T-cell (primary cell): Measurements from ENCODE around the gene BICDL2. TPM values are rescaled to one million over a fixed set of nuclear protein-coding genes. Genes with fewer than 3 reads are reported as not detected.
A peak's percentile ranks its signal among the peaks of the same experiment; 100 is the strongest.

ENCODE experiments used
- ATAC-seq, 4 experiments: fragments of 200-7000 bp in 3 of 4; fragments of 150-1000 bp in 1 of 4; cut with Tn5 transposase; replicated peaks in 1 of 4; 1 replicate in 3 of 4; 2 replicates in 1 of 4; pipeline ENCODE4 v1.10.0; 2021; ENCODE audit warnings: moderate library complexity in 3 of 4, mild to moderate bottlenecking in 2 of 4, moderate number of reproducible peaks in 1 of 4
- CTCF ChIA-PET, 2 donors: fragments of 300-600 bp; sonication (Branson Sonifier 250); formaldehyde crosslinking; loops; one replicate each; lab custom pipeline; 2022; ENCODE audit warnings: antibody characterized with exemption in 2 of 2; lab: Charles Lee
- POLR2A ChIA-PET, 2 donors: fragments of 300-600 bp; sonication (Branson Sonifier 250); formaldehyde crosslinking; loops; one replicate each; lab custom pipeline; 2022; ENCODE audit warnings: antibody characterized with exemption in 2 of 2; lab: Charles Lee
- DNase-seq, 35 experiments: peaks; one replicate each; pipeline versions ENCODE4 v3.0.0 to v3.0.0-alpha.2; 2013 to 2023
- H3K27ac ChIP-seq: one replicate; pipeline ENCODE4 v1.5.1; 2013; ENCODE audit warnings: low read length
- H3K27me3 ChIP-seq, 2 experiments: replicated peaks in 1 of 2; 1 replicate in 1 of 2; 2 replicates in 1 of 2; pipeline versions ENCODE4 v1.6.1 to v1.7.0; 2013; ENCODE audit warnings: low read length in 1 of 2, mixed read lengths in 1 of 2; ENCODE audit not compliant: control insufficient read depth in 2 of 2, insufficient read depth in 2 of 2; ENCODE audit errors: extremely low read depth in 1 of 2
- H3K36me3 ChIP-seq, 2 donors: 1 replicate in 1 of 2; 2 replicates in 1 of 2; pipeline versions ENCODE4 v1.6.1 to v1.7.0; 2013; ENCODE audit warnings: low read length in 1 of 2; ENCODE audit not compliant: control insufficient read depth in 2 of 2, insufficient read depth in 1 of 2; ENCODE audit errors: extremely low read depth in 1 of 2
- H3K4me1 ChIP-seq, 2 experiments: 1 replicate in 1 of 2; 2 replicates in 1 of 2; pipeline versions ENCODE4 v1.6.1 to v1.7.0; 2013; ENCODE audit warnings: low read length in 2 of 2, mixed read lengths in 1 of 2; ENCODE audit not compliant: insufficient read depth in 2 of 2, control insufficient read depth in 1 of 2; ENCODE audit errors: extremely low read depth in 1 of 2
- H3K4me3 ChIP-seq, 2 donors: 1 replicate in 1 of 2; 2 replicates in 1 of 2; pipeline versions ENCODE4 v1.5.1 to v1.7.0; 2013; ENCODE audit warnings: mild to moderate bottlenecking in 2 of 2, low read length in 1 of 2, moderate library complexity in 1 of 2; ENCODE audit not compliant: control insufficient read depth in 1 of 2; ENCODE audit errors: extremely low read depth in 1 of 2
- H3K9me3 ChIP-seq: 2 replicates; pipeline ENCODE4 v1.7.0; 2013
- H3K27ac Mint-ChIP-seq, 2 donors: one replicate each; pipeline ENCODE4 v1.8.0; 2020 to 2021; ENCODE audit warnings: mild to moderate bottlenecking in 2 of 2, mixed read lengths in 2 of 2
- H3K27me3 Mint-ChIP-seq, 2 donors: one replicate each; pipeline ENCODE4 v1.8.0; 2021 to 2022; ENCODE audit warnings: mixed read lengths in 2 of 2
- H3K36me3 Mint-ChIP-seq: one replicate; pipeline ENCODE4 v1.8.0; 2021; ENCODE audit warnings: mixed read lengths
- H3K4me1 Mint-ChIP-seq, 3 donors: one replicate each; pipeline ENCODE4 v1.8.0; 2020 to 2022; ENCODE audit warnings: mixed read lengths in 3 of 3, mild to moderate bottlenecking in 1 of 3
- H3K4me3 Mint-ChIP-seq, 3 donors: one replicate each; pipeline ENCODE4 v1.8.0; 2020 to 2022; ENCODE audit warnings: mild to moderate bottlenecking in 3 of 3, mixed read lengths in 3 of 3, moderate library complexity in 3 of 3
- H3K9me3 Mint-ChIP-seq, 3 donors: one replicate each; pipeline ENCODE4 v1.8.0; 2020 to 2022; ENCODE audit warnings: mixed read lengths in 3 of 3
- WGBS: methylation state at CpG from one replicate; pipeline ENCODE4 v1.1.5; 2013; ENCODE audit warnings: missing lambda C conversion rate; ENCODE audit not compliant: insufficient coverage; 5-methylcytosine and 5-hydroxymethylcytosine counted together
- total RNA-seq, 35 experiments: library from RNA in 6 of 35; stranded (reverse) in 6 of 35; fragments of 120-200 nt in 1 of 35; gene quantifications; one replicate each; pipeline versions ENCODE4 v1.2.1 to v1.2.4 and lab custom pipeline; 2013 to 2026

Gene BICDL2
- total RNA-seq, 5 donors from 2014 or later (not counting 1 experiment from before 2014, with no cell fraction given) = 0.13 to 0.16 (median 0.15) TPM; not detected in 2

DNA sequence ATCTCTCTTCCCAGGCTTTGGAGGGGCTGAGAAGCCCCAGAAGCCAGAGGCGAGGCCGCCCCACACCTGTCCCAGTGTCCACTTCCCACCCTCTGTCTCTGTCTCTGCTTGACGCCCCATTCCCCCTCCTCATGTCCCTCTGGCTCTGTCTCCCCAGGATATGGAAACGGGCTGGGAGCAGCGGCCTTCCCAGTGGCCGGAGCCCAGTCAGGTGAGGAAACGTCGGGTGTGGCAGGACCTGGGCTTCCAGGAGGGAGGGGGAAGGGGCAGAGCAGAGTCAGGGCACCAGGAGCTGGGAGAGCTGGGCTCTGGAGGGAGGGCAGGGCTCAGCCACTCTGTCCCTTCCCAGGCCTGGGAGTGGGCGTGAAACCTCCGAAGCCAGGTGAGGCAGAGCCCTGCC, 45.9 kb downstream of the BICDL2 start:
- Mint-ChIP-seq H3K27ac (no peak overlapping the region), H3K4me1 (no peaks in the 10 kb centered on the region), H3K9me3 (no peaks in the 10 kb centered on the region), H3K4me3 (no peak overlapping the region), H3K36me3 (no peaks in the 10 kb centered on the region), H3K27me3 (peaks cover 0 to 1% of the 10 kb centered on the region in 2 donors)
- 70% methylated on average over 3 of the region's 10 CpGs for WGBS
- no peaks in the 10 kb centered on the region for H3K4me1 ChIP-seq
- H3K9me3 ChIP-seq = no peaks in the 10 kb centered on the region
- no peak for ATAC-seq
- peaks cover 0 to 55% of the 10 kb centered on the region in 2 experiments for H3K27me3 ChIP-seq
- no peak overlapping the region for H3K27ac ChIP-seq
- POLR2A ChIA-PET = no interaction called here
- no peaks in the 10 kb centered on the region for H3K36me3 ChIP-seq
- CTCF ChIA-PET = no interaction called here
- DNase-seq = no peak
- no peak overlapping the region for H3K4me3 ChIP-seq

DNA sequence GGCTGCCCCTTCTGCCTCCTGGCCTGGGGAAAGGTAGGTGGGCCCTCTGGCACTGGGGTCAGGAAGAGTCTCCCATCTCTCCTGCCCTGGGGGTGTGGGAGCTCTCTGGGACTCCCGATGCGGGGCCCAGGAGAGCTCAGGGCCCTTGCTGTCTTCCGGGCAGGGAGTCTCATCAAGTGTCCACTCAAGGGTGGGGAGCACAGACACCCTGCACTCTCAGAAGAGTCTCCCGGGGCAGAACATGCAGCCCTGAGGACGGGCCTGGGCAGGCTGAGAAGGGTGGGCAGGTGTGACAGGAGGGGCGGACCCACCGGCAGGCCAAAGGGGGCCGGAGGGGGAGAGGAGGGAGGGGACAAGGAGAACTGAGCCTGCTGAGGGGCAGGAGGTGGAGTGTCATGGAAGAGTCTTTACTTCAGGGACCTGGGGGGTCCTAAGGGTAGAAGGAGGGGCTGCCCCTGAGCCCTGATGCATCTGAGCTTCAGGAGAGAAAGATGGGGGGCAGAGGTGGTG, 48.1 kb downstream of the BICDL2 start:
- POLR2A ChIA-PET = no interaction called here

DNA sequence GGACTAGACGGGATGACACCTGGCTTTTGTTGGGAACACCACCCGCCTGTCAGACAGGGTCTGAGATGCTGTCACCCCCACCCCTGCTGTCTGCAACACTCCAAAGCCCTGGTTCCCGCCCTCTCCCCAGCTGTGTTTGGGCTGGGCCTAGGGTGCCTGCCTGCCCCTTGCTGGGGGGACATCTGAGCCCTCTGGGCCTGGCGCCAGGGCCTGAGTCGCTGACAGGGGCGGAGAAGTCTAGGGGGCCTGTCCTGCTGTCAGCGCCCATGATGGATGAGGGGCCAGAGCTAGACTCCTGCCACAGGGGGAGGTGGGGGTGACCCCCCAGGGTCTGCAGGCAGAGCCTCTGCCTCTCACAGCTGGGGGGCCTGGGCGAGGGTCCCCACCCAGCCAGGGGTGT, 48.9 kb downstream of the BICDL2 start:
- no peak overlapping the region for H3K4me3 ChIP-seq
- CTCF ChIA-PET = no interaction called here
- 91% methylated on average over 5 of the region's 8 CpGs for WGBS
- no peak for ATAC-seq
- peaks cover 3 to 5% (median 4%) of the 10 kb centered on the region in 3 donors for H3K4me1 Mint-ChIP-seq
- no peaks in the 10 kb centered on the region for H3K36me3 Mint-ChIP-seq
- no peaks in the 10 kb centered on the region for H3K9me3 Mint-ChIP-seq
- H3K36me3 ChIP-seq = no peaks in the 10 kb centered on the region
- no peak overlapping the region for H3K27ac ChIP-seq
- H3K27me3 Mint-ChIP-seq = peaks cover 0 to 1% of the 10 kb centered on the region in 2 donors
- H3K27me3 ChIP-seq = peaks cover 0 to 68% of the 10 kb centered on the region in 2 experiments
- H3K4me3 Mint-ChIP-seq = no peak overlapping the region
- H3K27ac Mint-ChIP-seq = no peak overlapping the region
- peaks cover 0 to 10% of the 10 kb centered on the region in 2 experiments for H3K4me1 ChIP-seq
- H3K9me3 ChIP-seq = no peaks in the 10 kb centered on the region
- no peak for DNase-seq
- POLR2A ChIA-PET = no interaction called here

More for the DNA sequence above, 48.1 kb downstream of the BICDL2 start:
- H3K27ac ChIP-seq = no peak overlapping the region
- Mint-ChIP-seq H3K4me1 (peaks cover 3 to 4% (median 3%) of the 10 kb centered on the region in 3 donors), H3K36me3 (no peaks in the 10 kb centered on the region), H3K27ac (no peak overlapping the region), H3K9me3 (no peaks in the 10 kb centered on the region), H3K4me3 (no peak overlapping the region), H3K27me3 (peaks cover 0 to 1% of the 10 kb centered on the region in 2 donors)
- no peaks in the 10 kb centered on the region for H3K9me3 ChIP-seq
- CTCF ChIA-PET = no interaction called here
- no peaks in the 10 kb centered on the region for H3K36me3 ChIP-seq
- 79% methylated on average over 8 of the region's 8 CpGs for WGBS
- no peak overlapping the region for H3K4me3 ChIP-seq
- H3K27me3 ChIP-seq = peaks cover 0 to 64% of the 10 kb centered on the region in 2 experiments
- no peak for ATAC-seq
- DNase-seq = no peak
- H3K4me1 ChIP-seq = peaks cover 0 to 5% of the 10 kb centered on the region in 2 experiments

DNA sequence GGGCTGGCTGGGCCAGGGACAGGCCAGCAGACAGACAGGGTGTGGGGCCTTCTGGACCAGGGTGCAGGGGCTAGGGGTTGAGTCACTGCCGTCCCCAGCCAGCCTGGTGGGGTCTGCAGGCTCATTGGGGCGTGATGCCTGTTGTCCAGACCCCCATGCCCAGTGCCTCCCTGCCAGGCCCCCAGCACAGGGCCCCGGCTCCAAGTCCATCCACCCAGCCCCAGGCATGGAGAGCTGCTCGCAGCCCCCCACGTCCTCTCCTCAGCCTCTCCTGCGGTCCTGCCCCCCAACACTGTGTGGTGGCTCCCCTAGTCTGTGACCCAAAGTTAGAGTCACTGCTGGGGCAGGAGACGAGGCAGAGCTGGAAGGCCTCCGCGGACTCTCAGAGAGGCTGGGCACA, 49.5 kb downstream of the BICDL2 start:
- Mint-ChIP-seq H3K4me3 (no peak overlapping the region), H3K4me1 (peaks cover 4 to 5% (median 4%) of the 10 kb centered on the region in 3 donors)

DNA sequence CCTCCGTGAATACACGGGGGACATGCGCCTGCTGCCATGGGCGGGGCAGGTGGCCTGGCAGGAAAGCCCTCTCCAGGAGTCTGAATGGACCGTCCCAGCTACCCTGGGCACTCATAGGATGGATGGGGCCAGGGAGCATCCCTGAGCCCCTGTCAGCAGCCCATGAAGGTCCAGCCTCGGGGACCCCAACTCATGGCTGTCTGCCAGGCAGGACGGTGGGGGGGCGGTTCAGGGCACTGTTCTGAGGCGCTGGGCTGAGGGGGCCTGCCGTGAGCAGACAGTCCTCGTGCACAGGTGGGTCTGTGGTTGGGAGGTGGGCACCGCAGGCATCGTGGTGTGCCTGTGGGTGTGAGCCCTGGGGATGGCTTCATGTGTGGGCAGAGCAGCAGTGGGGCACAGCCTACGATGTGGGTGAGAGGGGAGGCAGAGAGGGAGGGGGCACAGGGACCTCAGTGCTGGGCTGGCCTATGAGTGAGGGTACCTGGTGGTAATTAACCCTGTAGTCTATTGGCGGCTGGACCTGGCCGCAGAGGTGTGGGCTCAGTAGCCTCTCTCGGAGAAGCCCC, 50.0 kb downstream of the BICDL2 start:
- peak overlapping the region in 1 of 2 donors; percentile 27 for H3K27ac Mint-ChIP-seq
- Histone ChIP-seq H3K4me3 (no peak overlapping the region), H3K4me1 (peaks cover 0 to 10% of the 10 kb centered on the region in 2 experiments), H3K27ac (no peak overlapping the region), H3K36me3 (no peaks in the 10 kb centered on the region), H3K9me3 (no peaks in the 10 kb centered on the region), H3K27me3 (peaks cover 0 to 65% of the 10 kb centered on the region in 2 experiments)
- ATAC-seq (no peak), DNase-seq (no peak)
- WGBS = 73% methylated on average over 17 of the region's 17 CpGs
- ChIA-PET CTCF (no interaction called here), POLR2A (no interaction called here)
- no peaks in the 10 kb centered on the region for H3K36me3 Mint-ChIP-seq
- no peak overlapping the region for H3K4me3 Mint-ChIP-seq
- peaks cover 4 to 7% (median 7%) of the 10 kb centered on the region in 3 donors for H3K4me1 Mint-ChIP-seq
- peaks cover 0 to 1% of the 10 kb centered on the region in 2 donors for H3K27me3 Mint-ChIP-seq
- H3K9me3 Mint-ChIP-seq = no peaks in the 10 kb centered on the region

More for the DNA sequence above, 49.5 kb downstream of the BICDL2 start:
- no peak for ATAC-seq
- no peak overlapping the region for H3K27ac ChIP-seq
- H3K4me3 ChIP-seq = no peak overlapping the region
- no peaks in the 10 kb centered on the region for H3K36me3 Mint-ChIP-seq
- no peak for DNase-seq
- no peaks in the 10 kb centered on the region for H3K36me3 ChIP-seq
- no peak overlapping the region for H3K27ac Mint-ChIP-seq
- H3K9me3 ChIP-seq = no peaks in the 10 kb centered on the region
- WGBS = 86% methylated on average over 9 of the region's 9 CpGs
- ChIA-PET POLR2A (no interaction called here), CTCF (no interaction called here)
- peaks cover 0 to 66% of the 10 kb centered on the region in 2 experiments for H3K27me3 ChIP-seq
- H3K4me1 ChIP-seq = peaks cover 0 to 10% of the 10 kb centered on the region in 2 experiments
- H3K27me3 Mint-ChIP-seq = peaks cover 0 to 1% of the 10 kb centered on the region in 2 donors
- H3K9me3 Mint-ChIP-seq = no peaks in the 10 kb centered on the region

DNA sequence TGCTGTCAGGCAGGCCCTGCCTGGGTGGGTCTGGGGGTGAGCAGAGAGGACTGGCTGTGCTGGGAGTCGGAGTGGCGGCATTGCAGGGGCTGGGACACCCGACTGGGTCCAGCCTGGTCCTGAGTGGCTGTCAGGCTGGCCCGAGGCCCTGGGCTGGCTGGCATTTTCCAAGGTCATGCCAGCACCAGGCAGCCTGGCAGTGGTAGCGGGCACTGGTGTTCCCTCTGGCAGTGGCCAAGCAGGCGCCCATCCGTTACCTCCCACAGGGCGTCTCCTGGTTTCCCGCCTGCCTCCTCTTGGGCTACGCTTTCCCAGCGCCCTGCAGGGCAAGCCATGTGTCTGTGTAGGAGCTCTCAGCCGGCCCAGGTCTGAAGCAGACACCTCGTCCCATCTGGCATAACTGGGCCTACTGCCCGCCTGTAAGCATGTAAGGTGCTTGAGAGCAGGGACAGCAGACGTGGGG, 50.8 kb downstream of the BICDL2 start:
- Histone ChIP-seq H3K9me3 (no peaks in the 10 kb centered on the region), H3K27ac (no peak overlapping the region), H3K4me1 (peaks cover under 1 to 15% of the 10 kb centered on the region in 2 experiments), H3K27me3 (peaks cover 0 to 57% of the 10 kb centered on the region in 2 experiments), H3K4me3 (no peak overlapping the region), H3K36me3 (no peaks in the 10 kb centered on the region)
- POLR2A ChIA-PET = no interaction called here
- WGBS = 86% methylated on average over 15 of the region's 15 CpGs
- peaks cover 10 to 12% (median 12%) of the 10 kb centered on the region in 3 donors for H3K4me1 Mint-ChIP-seq
- H3K27me3 Mint-ChIP-seq = peaks cover 0 to 1% of the 10 kb centered on the region in 2 donors
- H3K4me3 Mint-ChIP-seq = no peak overlapping the region
- no peak overlapping the region for H3K27ac Mint-ChIP-seq
- ATAC-seq = no peak
- no peaks in the 10 kb centered on the region for H3K9me3 Mint-ChIP-seq
- CTCF ChIA-PET = no interaction called here
- H3K36me3 Mint-ChIP-seq = no peaks in the 10 kb centered on the region
- no peak for DNase-seq
